GM10847 (cell line): Measurements from ENCODE around the gene GFOD2.
A peak's percentile ranks its signal among the peaks of the same experiment; 100 is the strongest.

Source experiments
- POLR2A ChIP-seq: IDR thresholded peaks from 2 replicates; pipeline ENCODE4 v1.6.1; 2011; ENCODE audit not compliant: insufficient read length; ENCODE audit errors: extremely low read depth

The GFOD2 gene

DNA sequence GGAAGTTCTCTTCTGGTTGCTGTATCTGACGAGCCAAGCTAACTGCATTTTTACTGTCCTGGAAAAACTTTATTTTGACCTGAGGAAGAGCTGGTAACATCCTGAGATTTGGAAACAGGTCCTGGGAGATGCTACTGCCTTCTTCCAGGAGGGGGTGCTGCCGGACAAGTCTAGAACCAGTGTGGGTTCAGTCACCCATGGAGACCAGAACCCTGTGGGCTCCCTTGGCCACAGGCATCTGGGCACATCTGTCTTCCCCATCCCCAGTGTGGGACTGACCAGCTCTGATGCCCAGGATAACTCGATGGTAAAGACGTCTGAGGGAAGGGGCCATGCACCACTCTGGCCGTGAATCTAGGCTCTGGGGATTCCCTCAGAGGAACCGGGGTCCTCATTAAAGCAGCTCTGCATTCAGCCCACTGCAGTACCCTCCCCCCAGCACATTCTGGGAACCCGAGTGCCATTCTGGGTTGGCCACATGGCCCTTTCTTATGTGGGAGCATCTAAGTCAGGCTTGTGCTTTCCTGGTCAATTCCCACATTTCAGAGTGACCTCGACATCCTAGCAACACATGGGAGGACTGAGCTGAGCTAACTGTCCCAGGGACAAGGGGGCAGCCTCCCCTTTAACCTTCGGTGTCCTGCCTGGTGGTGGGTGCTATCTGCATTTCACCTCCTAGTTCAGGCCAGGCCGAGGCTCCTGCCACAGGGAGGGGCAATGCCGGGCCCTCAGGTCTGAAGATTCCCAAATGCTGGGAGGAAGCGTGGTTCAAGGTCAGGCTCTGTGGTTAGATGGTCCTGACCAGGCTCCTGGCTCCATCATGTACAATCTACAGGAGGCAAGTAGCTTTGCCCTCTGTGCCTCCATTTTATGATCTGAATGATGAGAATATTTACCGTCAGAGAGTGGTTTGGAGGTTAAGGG, 46.1 kb downstream of the GFOD2 start:
- no peak for TF ChIP-seq POLR2A

DNA sequence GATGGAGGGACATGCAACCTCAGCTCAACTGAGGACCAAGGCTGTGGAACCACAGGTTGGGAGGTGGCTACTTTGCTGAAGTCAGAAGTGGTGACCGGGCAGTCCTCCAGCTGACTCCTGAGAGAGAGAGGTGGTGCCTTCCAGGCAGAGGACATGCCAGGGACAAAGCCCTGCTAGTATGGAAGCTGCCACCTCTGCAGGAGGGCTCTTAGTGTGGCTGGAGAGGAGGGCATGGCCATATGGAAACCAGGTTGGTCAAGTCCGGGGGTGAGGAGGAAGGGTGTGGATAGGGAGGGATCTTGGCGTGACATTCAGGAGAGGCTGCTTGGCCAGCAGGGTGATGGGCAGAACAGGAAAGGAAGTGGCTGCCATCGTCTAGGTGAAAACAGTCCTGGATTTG, 46.8 kb downstream of the GFOD2 start:
- TF ChIP-seq POLR2A, result no peak

DNA sequence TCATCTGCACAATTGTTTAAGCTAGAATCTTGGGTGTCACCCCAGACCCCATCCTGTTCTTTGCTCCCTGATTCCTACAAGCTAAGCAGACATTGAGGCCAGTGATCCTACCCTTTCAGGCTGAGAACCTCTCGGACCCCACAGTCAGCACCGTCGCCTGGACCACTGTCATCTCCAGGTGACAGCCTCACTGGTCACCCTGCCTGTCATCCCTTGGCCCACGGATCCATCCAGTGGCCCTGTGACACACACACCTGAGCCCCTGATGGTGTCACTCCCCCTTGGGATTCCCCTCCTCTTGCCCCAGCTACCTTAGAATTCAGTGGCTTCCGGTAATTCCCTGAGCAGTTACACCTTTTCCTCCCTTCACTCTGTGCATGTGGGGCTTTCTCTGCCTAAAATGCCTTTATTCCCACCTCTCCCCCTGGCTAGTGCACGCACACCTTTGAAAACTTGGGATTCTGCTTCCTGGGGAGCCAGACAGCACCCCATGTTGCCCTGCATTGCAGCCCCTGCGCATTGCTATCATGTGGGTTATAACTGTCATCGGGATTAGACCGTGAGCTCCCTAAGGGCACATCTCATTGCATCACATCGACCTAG, 49.5 kb downstream of the GFOD2 start:
- TF ChIP-seq POLR2A, result no peak

GRCh38 chr16:67668495-67669157, 50.5 kb downstream of the GFOD2 start:
- no peak for TF ChIP-seq POLR2A

GRCh38 chr16:67667817-67668494, 51.2 kb downstream of the GFOD2 start:
- TF ChIP-seq POLR2A, result peak; percentile 19

DNA sequence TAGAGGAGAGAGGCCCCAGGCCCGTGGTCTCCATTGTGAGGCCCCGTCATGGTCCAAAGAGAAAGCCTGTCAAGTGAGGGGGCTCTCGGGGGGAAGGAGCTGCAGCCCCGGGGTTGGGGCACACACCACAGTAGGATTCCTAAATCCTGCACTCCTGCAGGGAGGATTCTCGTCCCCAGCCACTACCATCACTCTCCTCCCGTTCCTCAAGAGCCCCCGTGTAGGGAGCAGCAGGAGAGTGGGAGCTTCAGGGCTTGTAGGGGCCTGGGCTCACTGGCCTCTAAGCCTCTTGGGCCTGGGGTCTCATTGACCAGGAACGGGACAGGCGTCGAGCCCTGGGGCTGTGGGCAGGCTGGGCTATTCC, 51.7 kb downstream of the GFOD2 start:
- peak; percentile 8 for TF ChIP-seq POLR2A

DNA sequence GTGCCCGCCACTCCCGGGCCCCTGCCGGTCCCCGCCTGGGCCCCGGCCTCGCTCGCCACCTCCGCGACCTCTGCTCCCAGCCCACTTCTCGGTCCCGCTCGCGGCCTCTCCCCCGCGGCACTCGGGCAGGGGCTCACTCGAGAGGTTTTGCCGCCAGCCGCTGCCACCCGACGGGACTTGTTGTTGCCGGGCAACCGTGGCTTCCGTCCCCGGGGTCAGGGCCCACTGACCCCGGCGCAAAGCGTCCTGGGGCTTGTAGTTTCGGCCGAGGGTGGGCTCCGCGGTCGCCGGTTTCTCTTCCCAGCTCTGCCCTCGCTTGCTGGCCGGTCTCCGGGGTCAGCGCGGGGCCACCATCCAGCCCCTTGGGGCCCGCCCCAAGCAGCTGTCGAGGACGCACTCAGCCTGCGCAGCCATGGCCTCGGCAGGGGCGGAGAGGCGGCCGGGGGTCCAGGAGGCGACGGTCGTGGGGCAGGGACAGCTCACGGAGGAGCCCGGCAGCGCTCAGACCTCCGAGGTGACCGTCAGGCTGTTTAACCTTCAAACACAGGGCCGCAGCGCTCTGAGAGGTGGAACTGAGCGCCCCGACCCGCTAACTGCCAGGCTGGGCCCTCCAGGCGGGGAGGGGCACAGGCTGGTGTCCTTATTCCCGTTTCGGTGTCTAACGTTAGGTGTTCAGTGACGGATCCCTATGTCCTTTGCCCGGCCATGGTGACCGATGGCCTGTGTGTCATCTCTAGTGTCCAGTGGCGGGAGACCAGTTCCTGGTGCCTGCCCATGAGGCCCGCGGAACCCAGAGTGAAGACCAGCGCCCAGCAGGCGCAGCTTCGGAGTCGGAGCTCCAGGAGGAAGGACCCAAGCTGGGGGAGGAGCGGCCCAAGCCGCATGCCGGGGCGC, 52.3 kb downstream of the GFOD2 start, which contains the start of the genes C16orf86 and ENKD1:
C16orf86 (plus strand) TSS at position 256 of the 894 bp plus-strand sequence; CDS start at position 413, 157 bp downstream.
ENKD1 (minus strand) TSS at position 192 of the 894 bp plus-strand sequence. CDS start 308 bp downstream, outside the sequence.
- no peak for TF ChIP-seq POLR2A

GRCh38 chr16:67666032-67666551, 53.0 kb downstream of the GFOD2 start:
- TF ChIP-seq POLR2A, result no peak

- no peak for TF ChIP-seq POLR2A
Measured at GRCh38 chr16:67665598-67665997, 53.5 kb downstream of the GFOD2 start.

GRCh38 chr16:67664871-67665270, 54.2 kb downstream of the GFOD2 start:
- no peak for TF ChIP-seq POLR2A

DNA sequence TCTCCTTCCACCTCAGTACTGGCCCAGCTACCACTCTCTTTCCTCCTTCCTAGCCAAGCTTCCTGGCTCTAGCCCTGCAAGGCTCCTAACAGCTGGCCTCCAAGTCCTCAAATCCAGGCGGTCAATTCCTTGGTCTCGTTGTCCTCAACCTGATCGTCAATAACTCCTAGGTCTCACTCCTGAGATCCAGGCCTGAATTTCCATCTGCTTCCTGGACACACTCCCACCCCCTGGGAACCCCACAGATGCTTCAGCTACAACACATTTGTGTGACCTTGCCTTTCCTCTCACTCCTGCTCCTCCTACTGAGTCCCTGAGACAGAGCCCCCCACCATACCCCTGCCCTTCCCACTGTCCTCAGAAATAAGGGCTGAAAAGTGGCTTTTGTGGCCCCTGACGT, 54.9 kb downstream of the GFOD2 start:
- no peak for TF ChIP-seq POLR2A

- no peak for TF ChIP-seq POLR2A
Measured at GRCh38 chr16:67663877-67664222, 55.3 kb downstream of the GFOD2 start.

DNA sequence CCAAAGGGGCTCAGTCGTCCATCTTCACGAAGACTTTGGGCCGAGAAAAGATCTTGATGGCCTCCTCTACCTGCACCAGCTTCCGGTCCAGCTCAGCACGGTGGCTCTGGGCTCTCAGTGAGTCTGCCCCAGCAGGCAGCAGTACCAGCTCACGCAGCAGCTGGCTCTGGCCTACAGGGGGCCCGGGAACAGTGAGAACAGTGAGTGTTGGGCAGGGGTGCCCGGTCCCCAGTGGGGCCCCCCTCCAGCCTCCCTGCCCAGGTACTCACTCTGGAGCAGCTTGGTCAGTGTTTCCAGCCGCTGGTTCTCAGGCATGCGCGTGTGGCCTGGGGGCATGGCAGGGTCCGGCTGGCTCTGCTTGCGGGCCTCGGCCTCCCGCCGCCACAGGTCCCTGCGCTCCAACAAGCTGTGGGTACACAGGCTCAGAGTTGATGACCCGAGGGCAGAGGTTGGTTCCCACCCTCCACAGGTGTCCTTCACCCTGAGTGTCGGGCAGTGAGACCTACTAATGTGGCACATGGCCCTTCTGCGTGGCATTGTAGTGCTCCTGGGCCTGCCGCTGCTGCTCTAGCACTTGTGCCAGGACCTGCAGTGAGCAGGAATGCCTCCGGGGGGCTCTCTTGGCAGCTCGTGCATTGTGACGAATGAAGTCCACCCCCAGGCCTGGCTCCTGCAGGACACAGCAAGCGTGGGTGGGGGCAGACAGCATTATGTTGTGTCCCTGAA, 55.8 kb downstream of the GFOD2 start:
- TF ChIP-seq POLR2A, result no peak
